ENCODE measurements around the gene KIF1A.

GRCh38 chr2:240726876-240727275, 93.1 kb downstream of the KIF1A start:
- TF ChIP-seq CTCF (IDR thresholded peaks at IDR 0.05) (no peak), EP300 (IDR thresholded peaks at IDR 0.05) (no peak), POLR2AphosphoS5 (IDR thresholded peaks at IDR 0.05) (no peak)
